OCI-LY1 (cell line): Measurements from ENCODE around the gene CLIP2.

Experiments used
- CTCF ChIP-seq: fragments of 200-600 bp; sonication (generic), shearing (Covaris generic); IDR thresholded peaks from 2 replicates; pipeline ENCODE4 v1.5.1; 2017; ENCODE audit warnings: mild to moderate bottlenecking, antibody characterized with exemption, low read length, moderate library complexity, mixed read lengths
- EZH2 ChIP-seq: fragments of 200-600 bp; sonication (generic), shearing (Covaris generic); IDR thresholded peaks from 2 replicates; pipeline ENCODE4 v1.8.0; 2017; ENCODE audit warnings: borderline replicate concordance, mixed run types, mild to moderate bottlenecking, antibody characterized with exemption, low read length, moderate library complexity, mixed read lengths

- TF ChIP-seq CTCF (no peak), EZH2 (no peak)
Measured at GRCh38 chr7:74387606-74388005, 98.4 kb downstream of the CLIP2 start.
